ENCODE measurements around the gene CDH2.

Gene CDH2

DNA sequence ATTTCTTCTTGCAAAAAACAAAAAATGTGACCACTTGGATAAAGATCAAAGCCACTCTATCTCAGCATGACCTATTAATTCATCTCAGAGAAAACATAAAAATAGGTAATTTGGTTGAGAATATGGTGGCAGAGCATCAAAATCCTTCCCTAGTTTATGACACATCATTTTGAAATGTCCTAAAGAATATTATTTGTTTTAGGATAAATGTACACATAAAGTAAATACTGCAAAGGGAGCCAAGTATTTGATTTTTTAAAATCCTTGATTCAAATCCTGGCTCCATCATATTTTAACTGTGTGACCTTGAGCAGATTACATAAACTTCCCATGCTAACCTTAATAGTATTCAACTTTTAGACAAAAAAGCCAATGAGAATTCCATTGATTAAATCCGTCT is 206.6 kb downstream of the CDH2 start:
- TF ChIP-seq CTCF (IDR thresholded peaks at IDR 0.05; ENCODE audit: low read depth, low read length) (no peak), EZH2phosphoT487 (IDR thresholded peaks at IDR 0.05; ENCODE audit: low read depth) (no peak)
- Histone ChIP-seq H4K20me1 (ENCODE audit: insufficient read depth, low read length) (no peaks in the 10 kb centered on the region), H3K9me3 (ENCODE audit: insufficient read depth, low read length) (no peaks in the 10 kb centered on the region), H3K4me3 (ENCODE audit: low read length) (no peak overlapping the region), H3K27ac (ENCODE audit: low read length) (no peak overlapping the region), H3K36me3 (replicated peaks; ENCODE audit: low read depth, low read length) (no peaks in the 10 kb centered on the region), H3K27me3 (ENCODE audit: low read depth, low read length) (no peaks in the 10 kb centered on the region), H3K79me2 (ENCODE audit: low read length) (no peaks in the 10 kb centered on the region), H3K4me1 (ENCODE audit: low read length) (no peaks in the 10 kb centered on the region), H3K9ac (ENCODE audit: low read length) (no peak overlapping the region), H2AFZ (ENCODE audit: low read depth, low read length) (no peak overlapping the region), H3K4me2 (ENCODE audit: low read length) (no peak overlapping the region)

DNA sequence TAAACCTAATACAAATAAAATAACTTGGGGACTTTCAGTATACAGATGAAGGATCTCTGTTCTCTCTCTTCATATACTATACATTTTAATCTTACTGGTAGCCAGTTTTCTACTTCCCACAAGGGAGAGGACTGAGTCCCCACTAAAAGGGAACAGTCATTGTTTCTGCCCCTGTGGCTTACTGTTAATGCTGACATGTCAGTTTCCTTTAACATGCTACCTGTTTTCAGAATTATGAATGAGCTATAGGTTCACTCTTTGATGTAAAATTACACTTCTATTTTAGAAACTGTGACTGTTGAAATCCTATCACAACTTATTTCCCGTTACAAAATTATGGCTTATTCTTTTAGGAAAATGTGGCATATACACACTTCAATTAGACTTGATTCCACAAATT is 207.7 kb downstream of the CDH2 start:
- no peak overlapping the region for H3K27ac ChIP-seq (ENCODE audit: low read length)
- no peak overlapping the region for H3K9ac ChIP-seq (ENCODE audit: low read length)
- no peaks in the 10 kb centered on the region for H4K20me1 ChIP-seq (ENCODE audit: insufficient read depth, low read length)
- no peaks in the 10 kb centered on the region for H3K9me3 ChIP-seq (ENCODE audit: insufficient read depth, low read length)
- H3K27me3 ChIP-seq (ENCODE audit: low read depth, low read length): no peaks in the 10 kb centered on the region
- TF ChIP-seq CTCF (IDR thresholded peaks at IDR 0.05; ENCODE audit: low read depth, low read length) (no peak), EZH2phosphoT487 (IDR thresholded peaks at IDR 0.05; ENCODE audit: low read depth) (no peak)
- H2AFZ ChIP-seq (ENCODE audit: low read depth, low read length): no peak overlapping the region
- H3K79me2 ChIP-seq (ENCODE audit: low read length): no peaks in the 10 kb centered on the region
- no peak overlapping the region for H3K4me3 ChIP-seq (ENCODE audit: low read length)
- no peaks in the 10 kb centered on the region for H3K36me3 ChIP-seq (replicated peaks; ENCODE audit: low read depth, low read length)
- no peaks in the 10 kb centered on the region for H3K4me1 ChIP-seq (ENCODE audit: low read length)
- no peak overlapping the region for H3K4me2 ChIP-seq (ENCODE audit: low read length)

DNA sequence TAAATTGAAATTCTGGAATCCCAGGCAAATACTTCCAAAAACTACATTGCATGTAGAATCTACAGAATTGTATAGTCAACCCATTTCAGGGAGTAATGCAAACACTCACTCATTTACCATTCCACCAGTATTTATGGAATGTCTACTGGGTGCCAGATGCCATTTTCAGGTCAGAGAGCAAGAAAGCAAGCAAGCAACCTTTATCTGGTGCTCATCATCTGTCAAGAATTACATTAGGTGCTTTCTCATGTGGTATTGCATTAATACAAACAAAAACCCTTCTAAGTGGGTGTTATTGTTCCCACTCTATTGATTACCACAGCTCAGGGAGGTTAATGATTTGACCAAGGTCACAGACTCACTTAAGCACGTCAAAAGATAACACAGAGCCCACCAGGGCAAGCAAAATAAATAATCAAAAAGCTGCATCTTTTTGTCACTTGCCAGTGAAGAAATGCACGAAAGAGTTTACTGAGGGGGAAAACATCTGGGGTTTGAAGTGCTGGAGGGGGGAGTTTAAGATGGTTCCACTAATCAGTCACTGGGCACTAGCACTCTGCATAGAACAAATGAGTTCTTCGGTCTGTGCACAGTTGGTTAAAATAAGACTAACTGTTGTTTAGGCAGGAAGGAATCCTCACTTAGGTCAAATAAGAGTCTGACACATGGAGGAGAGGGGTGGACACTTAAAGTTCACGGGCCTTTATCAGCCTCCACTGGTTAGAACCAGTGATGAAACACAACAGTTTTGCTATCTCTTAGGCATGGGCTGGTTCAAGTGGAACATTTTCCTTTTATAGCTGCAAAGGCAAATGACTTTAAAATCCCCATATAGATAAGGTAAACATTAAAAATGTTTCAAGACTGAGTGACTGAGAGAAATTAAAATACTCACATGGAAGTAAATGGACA is 208.8 kb downstream of the CDH2 start:
- H3K4me3 ChIP-seq (ENCODE audit: low read length): no peak overlapping the region
- no peaks in the 10 kb centered on the region for H3K4me1 ChIP-seq (ENCODE audit: low read length)
- no peak overlapping the region for H3K9ac ChIP-seq (ENCODE audit: low read length)
- H3K27ac ChIP-seq (ENCODE audit: low read length): no peak overlapping the region
- no peaks in the 10 kb centered on the region for H3K9me3 ChIP-seq (ENCODE audit: insufficient read depth, low read length)
- H4K20me1 ChIP-seq (ENCODE audit: insufficient read depth, low read length): no peaks in the 10 kb centered on the region
- H3K4me2 ChIP-seq (ENCODE audit: low read length): no peak overlapping the region
- H2AFZ ChIP-seq (ENCODE audit: low read depth, low read length): no peak overlapping the region
- no peaks in the 10 kb centered on the region for H3K27me3 ChIP-seq (ENCODE audit: low read depth, low read length)
- no peaks in the 10 kb centered on the region for H3K36me3 ChIP-seq (replicated peaks; ENCODE audit: low read depth, low read length)
- TF ChIP-seq EZH2phosphoT487 (IDR thresholded peaks at IDR 0.05; ENCODE audit: low read depth) (no peak), CTCF (IDR thresholded peaks at IDR 0.05; ENCODE audit: low read depth, low read length) (no peak)
- no peaks in the 10 kb centered on the region for H3K79me2 ChIP-seq (ENCODE audit: low read length)

DNA sequence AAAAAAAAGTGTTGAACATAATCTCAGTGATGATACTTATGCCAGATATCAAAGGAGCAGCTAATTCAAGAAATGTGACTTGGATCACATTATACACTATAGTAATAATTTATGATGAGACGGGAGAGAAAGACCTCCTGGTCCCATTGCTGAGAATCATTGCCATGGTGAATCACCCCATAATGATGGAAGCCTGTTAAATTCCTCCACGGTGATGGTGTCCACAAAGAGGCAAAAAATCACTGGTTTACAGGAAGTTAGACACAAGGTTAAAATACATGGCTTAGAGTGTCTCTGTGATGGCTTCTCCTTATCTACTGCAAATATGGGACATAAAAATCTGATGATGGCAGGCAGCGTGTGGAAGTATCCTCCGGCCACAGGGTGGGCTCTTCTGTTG is 210.0 kb downstream of the CDH2 start:
- H3K4me1 ChIP-seq (ENCODE audit: low read length): no peaks in the 10 kb centered on the region
- TF ChIP-seq EZH2phosphoT487 (IDR thresholded peaks at IDR 0.05; ENCODE audit: low read depth) (no peak), CTCF (IDR thresholded peaks at IDR 0.05; ENCODE audit: low read depth, low read length) (no peak)
- no peaks in the 10 kb centered on the region for H3K27me3 ChIP-seq (ENCODE audit: low read depth, low read length)
- H3K4me2 ChIP-seq (ENCODE audit: low read length): no peak overlapping the region
- no peak overlapping the region for H2AFZ ChIP-seq (ENCODE audit: low read depth, low read length)
- no peaks in the 10 kb centered on the region for H4K20me1 ChIP-seq (ENCODE audit: insufficient read depth, low read length)
- no peaks in the 10 kb centered on the region for H3K79me2 ChIP-seq (ENCODE audit: low read length)
- no peak overlapping the region for H3K9ac ChIP-seq (ENCODE audit: low read length)
- no peaks in the 10 kb centered on the region for H3K36me3 ChIP-seq (replicated peaks; ENCODE audit: low read depth, low read length)
- H3K9me3 ChIP-seq (ENCODE audit: insufficient read depth, low read length): no peaks in the 10 kb centered on the region
- H3K27ac ChIP-seq (ENCODE audit: low read length): no peak overlapping the region
- no peak overlapping the region for H3K4me3 ChIP-seq (ENCODE audit: low read length)
